Upper lobe of right lung (tissue), 1 donor: ENCODE data around the gene CCDC81. TPM values are rescaled to one million over a fixed set of nuclear protein-coding genes. Genes with fewer than 3 reads are reported as not detected.

Source experiments
- ATAC-seq: fragments of 200-7000 bp; cut with Tn5 transposase; one replicate; pipeline ENCODE4 v1.9.1; 2020; ENCODE audit warnings: mild to moderate bottlenecking, moderate library complexity
- DNase-seq: peaks from one replicate; pipeline ENCODE4 v3.0.0-alpha.2; 2020
- H3K27ac ChIP-seq: fragments of 200-600 bp; one replicate; pipeline ENCODE4 v1.8.0; 2022
- H3K27me3 ChIP-seq: fragments of 200-600 bp; one replicate; pipeline ENCODE4 v1.8.0; 2022; ENCODE audit warnings: mild to moderate bottlenecking
- H3K36me3 ChIP-seq: fragments of 200-600 bp; one replicate; pipeline ENCODE4 v1.8.0; 2022
- H3K4me1 ChIP-seq: fragments of 200-600 bp; one replicate; pipeline ENCODE4 v1.8.0; 2022
- H3K4me3 ChIP-seq: fragments of 200-600 bp; one replicate; pipeline ENCODE4 v1.8.0; 2022; ENCODE audit warnings: mild to moderate bottlenecking
- H3K9me3 ChIP-seq: fragments of 200-600 bp; one replicate; pipeline ENCODE4 v1.8.0; 2022
- CTCF ChIP-seq: fragments of 200-600 bp; IDR thresholded peaks from one replicate; pipeline ENCODE4 v1.8.0; 2022; ENCODE audit warnings: antibody characterized with exemption
- intact Hi-C: fragments of 100-400 bp; cut with DNase I; formaldehyde crosslinking; loops from one replicate; pipeline ENCODE4 v1.11.0; 2022
- total RNA-seq: library from RNA; stranded (reverse); fragmentation: NEBNext Ultra II Directional; extraction: Animal tissue kit (Norgen Biotek cat#: 25700); gene quantifications from one replicate; pipeline ENCODE4 v1.2.1, GENCODE V29; 2021
- donor health status: DM: no; HTN: yes; CAD: no; lungs with severe emphysema.

CCDC81 gene
- total RNA-seq, 1 donor from 2014 or later, result 0.38 TPM

DNA sequence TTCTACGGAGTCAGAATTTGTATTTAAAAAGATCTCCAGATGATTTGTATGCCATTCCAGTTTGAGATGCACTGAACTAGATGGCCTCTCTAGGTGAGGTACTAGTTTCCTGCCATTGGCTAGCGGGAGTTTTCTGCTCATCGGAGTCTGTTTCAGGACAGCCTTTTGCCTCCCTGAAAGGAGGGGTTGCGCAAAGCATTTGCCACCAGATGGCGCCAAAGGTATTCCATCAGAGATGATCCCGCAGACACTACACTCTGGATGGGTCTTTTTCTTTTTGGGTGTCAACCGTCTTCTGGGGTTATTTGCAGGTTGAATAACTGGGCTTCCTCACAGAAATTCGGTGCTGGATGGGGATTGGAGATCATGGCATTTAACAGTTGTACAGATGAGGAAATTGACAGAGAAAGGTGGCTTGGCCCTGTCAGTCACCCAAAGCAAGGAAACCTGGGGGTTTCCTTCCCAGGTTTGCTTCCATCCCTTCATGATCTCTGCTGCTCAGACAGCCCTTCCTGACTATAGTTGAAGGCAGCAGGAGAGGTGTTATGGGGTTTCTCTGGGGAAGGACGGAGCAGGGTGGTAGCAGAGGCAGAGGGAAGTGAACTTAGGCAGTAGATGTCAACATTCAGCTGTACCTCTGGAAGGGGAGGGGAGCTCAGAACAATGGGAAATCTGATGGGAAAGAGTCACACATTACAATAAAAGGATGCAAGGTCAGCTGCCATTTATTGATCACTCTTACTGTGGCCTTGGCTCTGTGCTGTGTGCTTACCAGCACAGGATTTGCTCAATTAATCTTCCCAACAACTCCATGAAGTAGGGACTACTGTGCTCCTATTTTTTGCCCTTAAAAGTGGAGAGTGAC is 81.6 kb downstream of the CCDC81 start:
- H3K9me3 ChIP-seq, result no peaks in the 10 kb centered on the region
- TF ChIP-seq CTCF, result peak; percentile 95
- ATAC-seq, result peak; percentile 85
- no peaks in the 10 kb centered on the region for H3K36me3 ChIP-seq
- peak; percentile 79 for DNase-seq
- intact Hi-C loops, result loop anchor here (5.0 to 10.0 kb wide), 2 partner anchors 148 to 356 kb away; no protein-coding TSS in a partner anchor
- no peaks in the 10 kb centered on the region for H3K27me3 ChIP-seq
- H3K4me1 ChIP-seq, result peaks cover 31% of the 10 kb centered on the region
- no peak overlapping the region for H3K4me3 ChIP-seq
- H3K27ac ChIP-seq, result no peak overlapping the region

DNA sequence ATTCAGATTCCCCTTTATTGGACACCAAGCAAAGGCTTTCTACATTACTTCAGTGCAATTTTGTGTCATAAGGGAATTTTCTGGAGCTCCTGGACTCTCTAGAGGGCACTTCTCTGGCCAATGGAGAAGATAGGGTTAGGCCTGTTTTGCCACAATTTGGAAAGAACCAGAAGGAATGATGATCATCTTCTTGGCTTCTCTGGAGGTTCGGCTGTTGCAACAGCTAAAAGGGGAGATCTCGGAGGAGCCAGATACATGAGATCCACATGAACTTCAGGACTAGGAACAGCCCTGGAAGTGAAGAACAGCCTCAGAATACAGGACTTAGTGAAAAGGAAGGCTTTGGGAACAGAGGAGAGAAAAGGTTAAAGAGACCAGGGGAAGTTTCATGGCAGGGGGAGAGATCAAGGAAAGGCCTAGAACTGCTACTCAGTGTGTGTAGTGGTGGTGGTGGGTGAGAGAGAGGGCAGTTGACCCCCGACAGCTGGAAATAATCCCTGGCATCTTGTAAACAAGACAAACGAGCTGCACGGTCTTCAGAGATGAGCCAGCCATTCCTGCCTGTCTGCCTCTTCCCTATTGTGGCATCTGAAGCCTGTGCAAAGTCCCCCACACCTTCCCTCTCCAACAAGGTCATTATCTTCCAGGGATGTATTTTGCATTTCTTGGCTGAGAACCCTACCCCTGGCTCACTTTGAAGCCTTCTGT is 83.8 kb downstream of the CCDC81 start:
- Histone ChIP-seq H3K4me1 (peaks cover 31% of the 10 kb centered on the region), H3K27ac (no peak overlapping the region), H3K36me3 (no peaks in the 10 kb centered on the region), H3K4me3 (no peak overlapping the region), H3K27me3 (no peaks in the 10 kb centered on the region), H3K9me3 (no peaks in the 10 kb centered on the region)
- no peak for TF ChIP-seq CTCF
- ATAC-seq, result no peak
- DNase-seq, result no peak
- intact Hi-C loops, result loop anchor here (5.0 to 10.0 kb wide), 2 partner anchors 146 to 354 kb away; no protein-coding TSS in a partner anchor

DNA sequence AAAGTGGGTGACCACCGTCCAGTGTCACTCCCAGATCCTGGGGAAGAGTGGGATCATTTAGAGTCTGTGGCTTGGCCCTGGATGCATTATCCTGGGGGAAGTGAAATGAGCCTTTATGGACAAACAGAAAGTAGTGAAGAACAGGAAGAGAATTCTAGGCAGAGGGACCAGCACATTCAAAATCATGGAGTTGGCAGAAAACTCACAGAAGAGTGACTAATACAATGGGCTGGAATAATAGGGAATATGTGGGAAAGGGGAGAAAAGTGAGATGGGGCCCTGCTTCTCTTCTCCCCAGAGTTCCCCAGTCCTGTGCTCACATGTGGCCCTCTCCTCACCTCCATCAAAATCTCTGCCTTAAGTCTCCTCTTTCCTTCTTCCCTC is 84.3 kb downstream of the CCDC81 start:
- H3K4me3 ChIP-seq, result no peak overlapping the region
- intact Hi-C loops, result loop anchor here (5.0 to 10.0 kb wide), 2 partner anchors 146 to 353 kb away; no protein-coding TSS in a partner anchor
- H3K4me1 ChIP-seq, result peaks cover 31% of the 10 kb centered on the region
- H3K36me3 ChIP-seq, result no peaks in the 10 kb centered on the region
- no peaks in the 10 kb centered on the region for H3K9me3 ChIP-seq
- H3K27me3 ChIP-seq, result no peaks in the 10 kb centered on the region
- H3K27ac ChIP-seq, result no peak overlapping the region
- TF ChIP-seq CTCF, result no peak
- no peak for ATAC-seq
- no peak for DNase-seq

DNA sequence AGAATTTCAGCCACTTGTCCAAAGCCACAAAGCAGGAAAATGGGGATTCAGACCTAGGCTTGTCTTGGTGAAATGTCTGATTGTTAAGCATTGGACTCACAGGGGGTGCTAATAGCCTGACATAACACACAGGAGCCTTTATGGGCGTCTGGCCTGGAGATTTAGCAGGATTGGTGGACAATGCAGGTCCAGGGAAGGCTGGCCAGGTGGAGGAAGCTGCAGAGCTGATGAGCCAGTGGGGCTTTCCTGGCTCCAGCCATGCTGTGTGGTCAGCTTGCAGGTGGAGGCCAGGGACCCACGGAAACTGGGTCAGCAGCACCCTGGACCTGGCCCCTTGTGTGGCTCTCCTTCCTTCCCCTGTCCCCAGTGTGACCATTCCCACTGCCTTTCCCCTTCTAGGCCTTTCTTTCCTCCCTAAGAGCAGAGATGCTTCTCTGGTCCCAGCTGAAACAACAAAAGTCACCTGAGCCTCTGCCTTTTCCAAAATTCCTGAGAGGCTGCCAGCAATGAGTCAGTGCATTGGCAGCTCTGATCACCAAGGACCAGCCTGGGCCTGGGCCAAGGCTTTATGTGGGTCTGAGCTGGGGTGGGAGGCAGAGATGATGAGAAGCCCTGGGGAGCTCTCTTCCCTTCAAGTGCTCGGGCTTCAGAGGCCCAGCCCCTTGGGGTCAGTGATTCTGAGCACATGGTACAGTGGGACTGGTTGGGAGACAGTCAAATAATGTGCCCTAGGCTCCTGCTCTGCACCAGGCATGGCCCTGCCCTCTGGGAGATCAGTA is 85.2 kb downstream of the CCDC81 start:
- no peak for TF ChIP-seq CTCF
- Histone ChIP-seq H3K9me3 (no peaks in the 10 kb centered on the region), H3K36me3 (no peaks in the 10 kb centered on the region), H3K27ac (no peak overlapping the region), H3K27me3 (no peaks in the 10 kb centered on the region), H3K4me1 (peaks cover 31% of the 10 kb centered on the region), H3K4me3 (no peak overlapping the region)
- no peak for DNase-seq
- intact Hi-C loops, result loop anchor here (5.0 to 10.0 kb wide), 2 partner anchors 145 to 352 kb away; no protein-coding TSS in a partner anchor
- ATAC-seq, result peak; percentile 34
